NOMO-1 treated with DMSO at 0.1 percent for 48 hours (cell line): ENCODE results near the gene HTR4.
"Not testable (repeated sequence)": the region's sequence is repeated elsewhere in the genome, so short reads cannot be mapped to it uniquely, and the experiment has no call there.

Source experiments
- DNase-seq: peaks from one replicate; lab custom pipeline; 2025; ENCODE audit not compliant: unreplicated experiment; lab: John Stamatoyannopoulos, UW

The HTR4 gene

GRCh38 chr5:148482697-148483462 lies 171.4 kb downstream of the HTR4 start:
- DNase-seq, result peak; percentile 17

GRCh38 chr5:148482196-148482595 lies 172.1 kb downstream of the HTR4 start:
- no peak for DNase-seq

GRCh38 chr5:148477429-148477828 lies 176.9 kb downstream of the HTR4 start:
- DNase-seq, result no peak

- DNase-seq, result no peak
Measured at GRCh38 chr5:148476302-148476701, 178.0 kb downstream of the HTR4 start.

GRCh38 chr5:148474025-148474511 lies 180.3 kb downstream of the HTR4 start:
- no peak for DNase-seq

GRCh38 chr5:148471379-148471778 lies 182.9 kb downstream of the HTR4 start:
- DNase-seq, result no peak

- DNase-seq, result no peak
Measured at GRCh38 chr5:148469501-148469935, 184.8 kb downstream of the HTR4 start.

GRCh38 chr5:148468746-148469145 lies 185.6 kb downstream of the HTR4 start:
- DNase-seq, result not testable (repeated sequence)

GRCh38 chr5:148467958-148468357 lies 186.4 kb downstream of the HTR4 start:
- DNase-seq, result no peak

GRCh38 chr5:148466236-148466580 lies 188.1 kb downstream of the HTR4 start:
- peak; percentile 23 for DNase-seq

- peak; percentile 72 for DNase-seq
Measured at GRCh38 chr5:148465381-148466235, 188.7 kb downstream of the HTR4 start.

- DNase-seq, result no peak
Measured at GRCh38 chr5:148459669-148460068, 194.7 kb downstream of the HTR4 start.

GRCh38 chr5:148458036-148458888 lies 196.1 kb downstream of the HTR4 start:
- DNase-seq, result no peak

- DNase-seq, result peak; percentile 47
Measured at GRCh38 chr5:148457183-148457620, 197.1 kb downstream of the HTR4 start.

- DNase-seq, result no peak
Measured at GRCh38 chr5:148455185-148455584, 199.1 kb downstream of the HTR4 start.

GRCh38 chr5:148454576-148454975 lies 199.8 kb downstream of the HTR4 start:
- DNase-seq, result no peak

- DNase-seq, result no peak
Measured at GRCh38 chr5:148452499-148453193, 201.7 kb downstream of the HTR4 start.

GRCh38 chr5:148446611-148447010 lies 207.7 kb downstream of the HTR4 start:
- DNase-seq, result no peak

- DNase-seq, result no peak
Measured at GRCh38 chr5:148445578-148445977, 208.7 kb downstream of the HTR4 start.

- DNase-seq, result peak; percentile 45
Measured at GRCh38 chr5:148443998-148444397, 210.3 kb downstream of the HTR4 start.
